ENCODE measurements around the gene NPNT. TPM values are rescaled to one million over a fixed set of nuclear protein-coding genes. Genes with fewer than 3 reads are reported as not detected.

The NPNT gene
- total and polyA plus RNA-seq, 12 donors: 1.7 to 32.6 (median 4.3) TPM

- H3K27me3 ChIP-seq: no peaks in the 10 kb centered on the region
- H3K27ac ChIP-seq: no peak overlapping the region
- TF ChIP-seq, protein P1, sequence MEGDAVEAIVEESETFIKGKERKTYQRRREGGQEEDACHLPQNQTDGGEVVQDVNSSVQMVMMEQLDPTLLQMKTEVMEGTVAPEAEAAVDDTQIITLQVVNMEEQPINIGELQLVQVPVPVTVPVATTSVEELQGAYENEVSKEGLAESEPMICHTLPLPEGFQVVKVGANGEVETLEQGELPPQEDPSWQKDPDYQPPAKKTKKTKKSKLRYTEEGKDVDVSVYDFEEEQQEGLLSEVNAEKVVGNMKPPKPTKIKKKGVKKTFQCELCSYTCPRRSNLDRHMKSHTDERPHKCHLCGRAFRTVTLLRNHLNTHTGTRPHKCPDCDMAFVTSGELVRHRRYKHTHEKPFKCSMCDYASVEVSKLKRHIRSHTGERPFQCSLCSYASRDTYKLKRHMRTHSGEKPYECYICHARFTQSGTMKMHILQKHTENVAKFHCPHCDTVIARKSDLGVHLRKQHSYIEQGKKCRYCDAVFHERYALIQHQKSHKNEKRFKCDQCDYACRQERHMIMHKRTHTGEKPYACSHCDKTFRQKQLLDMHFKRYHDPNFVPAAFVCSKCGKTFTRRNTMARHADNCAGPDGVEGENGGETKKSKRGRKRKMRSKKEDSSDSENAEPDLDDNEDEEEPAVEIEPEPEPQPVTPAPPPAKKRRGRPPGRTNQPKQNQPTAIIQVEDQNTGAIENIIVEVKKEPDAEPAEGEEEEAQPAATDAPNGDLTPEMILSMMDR (IDR thresholded peaks at IDR 0.05): no peak
- WGBS, 2 donors: 71 to 75% methylated on average over 3 of the region's 3 CpGs
- H3K4me3 ChIP-seq: no peak overlapping the region
- peaks cover 0 to 4% (median 0%) of the 10 kb centered on the region in 9 donors for H3K4me1 ChIP-seq
- no peak for ATAC-seq
- DNase-seq: no peak
- intact Hi-C loops (cut with DNase I): no loop called here
- no peaks in the 10 kb centered on the region for H3K9me3 ChIP-seq
- no peaks in the 10 kb centered on the region for H3K36me3 ChIP-seq
Observed at GRCh38 chr4:105952591-105952990, 57.3 kb downstream of the NPNT start.

DNA sequence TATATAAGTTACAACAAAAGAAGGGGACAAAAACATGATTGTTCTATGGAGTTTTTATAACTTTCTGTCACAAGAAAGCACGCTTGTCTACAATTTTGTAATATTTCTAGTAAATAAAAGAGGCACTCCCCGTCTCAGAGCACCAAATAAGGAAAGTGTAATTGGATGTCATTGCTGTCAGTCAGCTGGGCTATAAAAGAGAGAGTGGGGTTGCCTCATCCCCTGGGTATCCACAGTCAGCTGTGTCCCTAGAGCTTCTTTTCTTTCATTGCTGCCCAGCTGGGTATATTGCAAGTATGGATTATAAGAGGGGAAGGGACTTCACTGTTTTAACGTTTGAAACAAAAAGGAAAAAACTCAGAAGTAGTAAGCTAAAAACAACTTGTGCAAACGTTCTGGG, 61.3 kb downstream of the NPNT start:
- H3K4me3 ChIP-seq: no peak overlapping the region
- H3K27ac ChIP-seq: no peak overlapping the region
- TF ChIP-seq, protein P1 (IDR thresholded peaks at IDR 0.05): no peak
- WGBS, 2 donors: 52 to 71% methylated on average over 4 of the region's 4 CpGs
- DNase-seq: no peak
- peaks cover 0 to 4% (median 0%) of the 10 kb centered on the region in 9 donors for H3K4me1 ChIP-seq
- H3K9me3 ChIP-seq: no peaks in the 10 kb centered on the region
- H3K27me3 ChIP-seq: no peaks in the 10 kb centered on the region
- no peak for ATAC-seq
- no peaks in the 10 kb centered on the region for H3K36me3 ChIP-seq
- intact Hi-C loops (cut with DNase I): no loop called here

- Histone ChIP-seq H3K27ac (no peak overlapping the region), H3K27me3 (no peaks in the 10 kb centered on the region), H3K36me3 (no peaks in the 10 kb centered on the region), H3K4me1 (peaks cover 0 to 4% (median 0%) of the 10 kb centered on the region in 9 donors), H3K4me3 (no peak overlapping the region), H3K9me3 (no peaks in the 10 kb centered on the region)
- WGBS, 2 donors: 83 to 88% methylated on average over 4 of the region's 4 CpGs
- ATAC-seq (no peak), DNase-seq (no peak)
- TF ChIP-seq, protein P1 (IDR thresholded peaks at IDR 0.05): no peak
- intact Hi-C loops (cut with DNase I): no loop called here
Observed at GRCh38 chr4:105957680-105958079, 62.4 kb downstream of the NPNT start.

DNA sequence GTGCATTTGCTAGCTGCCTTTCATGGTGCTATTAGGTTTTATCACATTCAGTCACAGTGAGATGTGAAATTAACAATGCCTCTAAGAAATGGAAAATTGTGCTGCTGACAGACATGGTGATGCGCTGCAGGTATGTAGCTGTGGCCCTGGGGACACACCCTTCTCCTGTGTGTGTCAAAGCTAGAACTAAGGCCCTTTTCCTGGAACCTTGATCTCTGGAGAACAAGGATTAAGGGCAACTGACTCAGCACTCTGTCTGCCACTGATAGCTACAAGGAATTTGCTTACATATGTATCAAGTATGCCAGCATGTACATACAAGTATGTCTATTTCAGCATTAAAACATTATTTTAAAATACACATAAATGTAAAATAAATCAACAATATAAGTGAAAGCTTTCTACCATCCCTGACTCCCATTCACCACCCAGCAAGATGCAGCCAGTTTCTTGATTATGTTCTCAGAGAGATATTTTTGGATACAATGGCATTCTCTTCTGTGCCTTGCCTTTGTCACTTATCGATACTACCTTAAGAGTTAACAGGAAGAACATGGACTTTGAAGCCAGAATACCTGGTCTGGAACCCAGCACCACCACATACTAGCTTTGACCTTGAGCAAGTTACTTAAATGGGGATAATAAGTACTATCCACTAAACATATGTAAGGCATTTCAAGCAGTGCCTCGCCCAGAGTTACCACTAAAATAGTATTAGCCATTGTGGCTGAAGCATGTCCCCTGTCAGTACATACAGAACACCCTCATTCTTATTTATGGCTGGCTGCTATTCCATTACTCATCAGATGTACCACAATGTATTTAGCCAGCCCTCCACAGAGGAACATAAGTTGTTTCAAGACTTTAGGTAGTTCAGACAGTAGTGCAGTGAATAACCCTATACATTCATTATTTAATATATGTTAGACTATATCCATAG, 68.5 kb downstream of the NPNT start:
- Histone ChIP-seq H3K9me3 (no peaks in the 10 kb centered on the region), H3K4me1 (peaks cover 0 to 27% (median 18%) of the 10 kb centered on the region in 9 donors), H3K27ac (no peak overlapping the region), H3K27me3 (no peaks in the 10 kb centered on the region), H3K4me3 (no peak overlapping the region), H3K36me3 (no peaks in the 10 kb centered on the region)
- 73 to 78% methylated on average over 3 of the region's 3 CpGs for WGBS, 2 donors
- no peak for ATAC-seq
- no peak for DNase-seq
- intact Hi-C loops (cut with DNase I): no loop called here
- TF ChIP-seq, protein P1 (IDR thresholded peaks at IDR 0.05): no peak
